ENCODE data around the gene SERPINB1.

GRCh38 chr6:2829253-2829652 is 12.4 kb downstream of the SERPINB1 start:
- TF ChIP-seq POLR2A (IDR thresholded peaks at IDR 0.05): no peak
- TF ChIP-seq, protein P1, sequence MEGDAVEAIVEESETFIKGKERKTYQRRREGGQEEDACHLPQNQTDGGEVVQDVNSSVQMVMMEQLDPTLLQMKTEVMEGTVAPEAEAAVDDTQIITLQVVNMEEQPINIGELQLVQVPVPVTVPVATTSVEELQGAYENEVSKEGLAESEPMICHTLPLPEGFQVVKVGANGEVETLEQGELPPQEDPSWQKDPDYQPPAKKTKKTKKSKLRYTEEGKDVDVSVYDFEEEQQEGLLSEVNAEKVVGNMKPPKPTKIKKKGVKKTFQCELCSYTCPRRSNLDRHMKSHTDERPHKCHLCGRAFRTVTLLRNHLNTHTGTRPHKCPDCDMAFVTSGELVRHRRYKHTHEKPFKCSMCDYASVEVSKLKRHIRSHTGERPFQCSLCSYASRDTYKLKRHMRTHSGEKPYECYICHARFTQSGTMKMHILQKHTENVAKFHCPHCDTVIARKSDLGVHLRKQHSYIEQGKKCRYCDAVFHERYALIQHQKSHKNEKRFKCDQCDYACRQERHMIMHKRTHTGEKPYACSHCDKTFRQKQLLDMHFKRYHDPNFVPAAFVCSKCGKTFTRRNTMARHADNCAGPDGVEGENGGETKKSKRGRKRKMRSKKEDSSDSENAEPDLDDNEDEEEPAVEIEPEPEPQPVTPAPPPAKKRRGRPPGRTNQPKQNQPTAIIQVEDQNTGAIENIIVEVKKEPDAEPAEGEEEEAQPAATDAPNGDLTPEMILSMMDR (IDR thresholded peaks at IDR 0.05): no peak

All from uterus (tissue), 2 donors.